Astrocyte (in vitro differentiated cells and primary cell): ENCODE data around the gene SMC1A.

Experiments used
- CTCF ChIP-seq: IDR thresholded peaks from 2 replicates; pipeline ENCODE4 v1.5.1; 2011; ENCODE audit warnings: low read depth, mild to moderate bottlenecking, inconsistent platforms, low read length, moderate library complexity; ENCODE audit not compliant: insufficient read depth
- EZH2 ChIP-seq: IDR thresholded peaks from 2 replicates; pipeline ENCODE4 v1.6.1; 2012; ENCODE audit warnings: mild to moderate bottlenecking, low read length, inconsistent platforms; ENCODE audit not compliant: insufficient read depth

- no peak for TF ChIP-seq CTCF
- no peak for TF ChIP-seq EZH2
Observed at GRCh38 chrX:53442322-53442631, 19.8 kb upstream of the SMC1A start.
